ENCODE results near the gene ZNF280D. TPM values are rescaled to one million over a fixed set of nuclear protein-coding genes. Genes with fewer than 3 reads are reported as not detected.

ZNF280D gene
- total RNA-seq, 1 experiment from 2014 or later, result 21.5 TPM

DNA sequence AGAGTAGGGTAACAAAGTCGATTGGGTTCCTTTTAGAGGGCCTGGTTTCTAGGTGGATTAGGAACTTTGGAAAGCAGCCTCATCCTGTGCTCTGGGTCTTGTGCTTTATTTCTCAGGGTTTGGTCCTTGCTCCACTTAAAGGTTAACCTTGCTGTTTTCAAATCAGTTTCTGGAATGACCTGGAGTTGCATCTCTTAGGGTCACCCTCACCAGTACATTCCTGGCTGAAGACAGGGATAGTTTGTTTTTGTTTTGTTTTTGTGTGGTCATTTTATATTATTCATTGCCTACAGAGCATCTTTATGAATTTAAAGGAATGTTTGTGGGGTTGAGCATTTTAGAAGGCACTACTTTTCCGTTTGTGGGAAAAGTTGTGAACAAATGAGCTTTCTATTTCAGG is 45.5 kb upstream of the ZNF280D start:
- in situ Hi-C loops (cut with HindIII; ENCODE audit: low pct_unique_long_range_greater_than_20kb, low sequenced_read_pairs), result no loop called here
- Histone ChIP-seq H3K27ac (ENCODE audit: low read length) (no peak overlapping the region), H3K4me1 (ENCODE audit: control insufficient read depth, insufficient read depth, low read length) (no peaks in the 10 kb centered on the region), H3K27me3 (ENCODE audit: control insufficient read depth, insufficient read depth, low read length) (peaks cover 5% of the 10 kb centered on the region; the same call in 1 of the 2 replicates), H3K36me3 (ENCODE audit: control insufficient read depth, insufficient read depth, low read length) (no peaks in the 10 kb centered on the region), H3K4me3 (ENCODE audit: low read depth in 2 of 2, low read length in 2 of 2) (no peak overlapping the region), H3K9me3 (ENCODE audit: control insufficient read depth, insufficient read depth, low read depth, low read length) (no peaks in the 10 kb centered on the region)
- DNase-seq (ENCODE audit: low read depth, low spot score) (no peak), ATAC-seq (no peak)
- BruUV-seq (replicated peaks), result no TSS peak
- ChIA-PET CTCF (no interaction called here), POLR2A (no interaction called here)
- TF ChIP-seq TCF7L2 (IDR thresholded peaks at IDR 0.05; ENCODE audit: low read depth, low read length), result no peak
- TF ChIP-seq, protein P1, sequence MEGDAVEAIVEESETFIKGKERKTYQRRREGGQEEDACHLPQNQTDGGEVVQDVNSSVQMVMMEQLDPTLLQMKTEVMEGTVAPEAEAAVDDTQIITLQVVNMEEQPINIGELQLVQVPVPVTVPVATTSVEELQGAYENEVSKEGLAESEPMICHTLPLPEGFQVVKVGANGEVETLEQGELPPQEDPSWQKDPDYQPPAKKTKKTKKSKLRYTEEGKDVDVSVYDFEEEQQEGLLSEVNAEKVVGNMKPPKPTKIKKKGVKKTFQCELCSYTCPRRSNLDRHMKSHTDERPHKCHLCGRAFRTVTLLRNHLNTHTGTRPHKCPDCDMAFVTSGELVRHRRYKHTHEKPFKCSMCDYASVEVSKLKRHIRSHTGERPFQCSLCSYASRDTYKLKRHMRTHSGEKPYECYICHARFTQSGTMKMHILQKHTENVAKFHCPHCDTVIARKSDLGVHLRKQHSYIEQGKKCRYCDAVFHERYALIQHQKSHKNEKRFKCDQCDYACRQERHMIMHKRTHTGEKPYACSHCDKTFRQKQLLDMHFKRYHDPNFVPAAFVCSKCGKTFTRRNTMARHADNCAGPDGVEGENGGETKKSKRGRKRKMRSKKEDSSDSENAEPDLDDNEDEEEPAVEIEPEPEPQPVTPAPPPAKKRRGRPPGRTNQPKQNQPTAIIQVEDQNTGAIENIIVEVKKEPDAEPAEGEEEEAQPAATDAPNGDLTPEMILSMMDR (IDR thresholded peaks at IDR 0.05), result no peak
- TF ChIP-seq, protein P2, sequence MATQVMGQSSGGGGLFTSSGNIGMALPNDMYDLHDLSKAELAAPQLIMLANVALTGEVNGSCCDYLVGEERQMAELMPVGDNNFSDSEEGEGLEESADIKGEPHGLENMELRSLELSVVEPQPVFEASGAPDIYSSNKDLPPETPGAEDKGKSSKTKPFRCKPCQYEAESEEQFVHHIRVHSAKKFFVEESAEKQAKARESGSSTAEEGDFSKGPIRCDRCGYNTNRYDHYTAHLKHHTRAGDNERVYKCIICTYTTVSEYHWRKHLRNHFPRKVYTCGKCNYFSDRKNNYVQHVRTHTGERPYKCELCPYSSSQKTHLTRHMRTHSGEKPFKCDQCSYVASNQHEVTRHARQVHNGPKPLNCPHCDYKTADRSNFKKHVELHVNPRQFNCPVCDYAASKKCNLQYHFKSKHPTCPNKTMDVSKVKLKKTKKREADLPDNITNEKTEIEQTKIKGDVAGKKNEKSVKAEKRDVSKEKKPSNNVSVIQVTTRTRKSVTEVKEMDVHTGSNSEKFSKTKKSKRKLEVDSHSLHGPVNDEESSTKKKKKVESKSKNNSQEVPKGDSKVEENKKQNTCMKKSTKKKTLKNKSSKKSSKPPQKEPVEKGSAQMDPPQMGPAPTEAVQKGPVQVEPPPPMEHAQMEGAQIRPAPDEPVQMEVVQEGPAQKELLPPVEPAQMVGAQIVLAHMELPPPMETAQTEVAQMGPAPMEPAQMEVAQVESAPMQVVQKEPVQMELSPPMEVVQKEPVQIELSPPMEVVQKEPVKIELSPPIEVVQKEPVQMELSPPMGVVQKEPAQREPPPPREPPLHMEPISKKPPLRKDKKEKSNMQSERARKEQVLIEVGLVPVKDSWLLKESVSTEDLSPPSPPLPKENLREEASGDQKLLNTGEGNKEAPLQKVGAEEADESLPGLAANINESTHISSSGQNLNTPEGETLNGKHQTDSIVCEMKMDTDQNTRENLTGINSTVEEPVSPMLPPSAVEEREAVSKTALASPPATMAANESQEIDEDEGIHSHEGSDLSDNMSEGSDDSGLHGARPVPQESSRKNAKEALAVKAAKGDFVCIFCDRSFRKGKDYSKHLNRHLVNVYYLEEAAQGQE (IDR thresholded peaks at IDR 0.05; ENCODE audit: insufficient read depth in 1 of 2, low read depth in 2 of 2, low read length in 1 of 2), result no peak
- no peak for TF ChIP-seq POLR2AphosphoS5 (IDR thresholded peaks at IDR 0.05; ENCODE audit: low read depth, low read length)
- intact Hi-C loops (cut with micrococcal nuclease; ENCODE audit: unreplicated experiment), result no loop called here

DNA sequence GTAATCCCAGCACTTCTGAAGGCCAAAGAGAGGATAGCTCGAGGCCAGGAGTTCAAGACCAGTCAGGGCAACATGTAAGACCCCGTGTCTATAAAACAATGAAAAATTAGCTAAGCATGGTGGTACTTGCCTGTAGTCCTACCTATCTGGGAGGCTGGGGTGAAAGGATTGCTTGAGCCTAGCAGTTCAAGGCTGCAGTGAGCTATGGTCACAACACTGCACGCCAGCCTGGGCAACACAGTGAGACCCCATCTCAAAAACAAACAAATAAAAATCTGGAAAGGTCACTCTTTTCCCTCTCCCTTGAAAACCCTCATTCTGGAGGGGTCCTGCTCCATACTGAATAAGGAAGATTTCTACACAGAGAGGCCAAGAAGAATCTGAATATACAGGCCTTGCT is 43.5 kb upstream of the ZNF280D start:
- Histone ChIP-seq H3K4me1 (ENCODE audit: control insufficient read depth, insufficient read depth, low read length) (no peaks in the 10 kb centered on the region), H3K4me3 (ENCODE audit: low read depth in 2 of 2, low read length in 2 of 2) (no peak overlapping the region), H3K27me3 (ENCODE audit: control insufficient read depth, insufficient read depth, low read length) (peaks cover 10% of the 10 kb centered on the region), H3K9me3 (ENCODE audit: control insufficient read depth, insufficient read depth, low read depth, low read length) (no peaks in the 10 kb centered on the region), H3K36me3 (ENCODE audit: control insufficient read depth, insufficient read depth, low read length) (no peaks in the 10 kb centered on the region), H3K27ac (ENCODE audit: low read length) (no peak overlapping the region)
- CTCF ChIA-PET, result no interaction called here
- BruUV-seq (replicated peaks), result no TSS peak
- in situ Hi-C loops (cut with HindIII; ENCODE audit: low pct_unique_long_range_greater_than_20kb, low sequenced_read_pairs), result no loop called here
- no peak for DNase-seq (ENCODE audit: low read depth, low spot score)
- ATAC-seq, result no peak
- TF ChIP-seq POLR2AphosphoS5 (IDR thresholded peaks at IDR 0.05; ENCODE audit: low read depth, low read length) (no peak), SIN3A (IDR thresholded peaks at IDR 0.05; ENCODE audit: borderline replicate concordance, insufficient read depth, low read depth, low read length) (no peak), TCF7L2 (IDR thresholded peaks at IDR 0.05; ENCODE audit: low read depth, low read length) (no peak)
- TF ChIP-seq, protein P2 (IDR thresholded peaks at IDR 0.05; ENCODE audit: insufficient read depth in 1 of 2, low read depth in 2 of 2, low read length in 1 of 2), result no peak
- TF ChIP-seq, protein P1 (IDR thresholded peaks at IDR 0.05), result no peak
- POLR2A ChIA-PET, result no interaction called here
- intact Hi-C loops (cut with micrococcal nuclease; ENCODE audit: unreplicated experiment), result no loop called here

Measured in Panc1 (cell line).